Skeletal muscle satellite cell (primary cell): ENCODE data around the gene ATRN.

Source experiments
- H3K27me3 ChIP-seq: 2 replicates; pipeline ENCODE4 v1.7.0; 2013; ENCODE audit warnings: low read length; ENCODE audit not compliant: control insufficient read depth, insufficient read depth
- H3K36me3 ChIP-seq: 2 replicates; pipeline ENCODE4 v1.7.0; 2013; ENCODE audit warnings: mild to moderate bottlenecking, control low read depth, low read length; ENCODE audit not compliant: insufficient read depth
- H3K4me1 ChIP-seq: 2 replicates; pipeline ENCODE4 v1.7.0; 2013; ENCODE audit warnings: low read length; ENCODE audit not compliant: control insufficient read depth, insufficient read depth
- H3K4me2 ChIP-seq: 2 replicates; pipeline ENCODE4 v1.7.0; 2013; ENCODE audit warnings: mild to moderate bottlenecking, low read length
- H3K4me3 ChIP-seq: 2 replicates; pipeline ENCODE4 v1.7.0; 2013; ENCODE audit warnings: low read length
- H3K9ac ChIP-seq: 2 replicates; pipeline ENCODE4 v1.7.0; 2013; ENCODE audit warnings: mild to moderate bottlenecking, low read depth, low read length, moderate library complexity
- H3K9me3 ChIP-seq: replicated peaks from 2 replicates; pipeline ENCODE4 v1.7.0; 2013; ENCODE audit warnings: mild to moderate bottlenecking, control low read depth, low read length

The ATRN gene

GRCh38 chr20:3635346-3635745, 164.5 kb downstream of the ATRN start:
- no peak overlapping the region for H3K9ac ChIP-seq
- H3K9me3 ChIP-seq, result no peaks in the 10 kb centered on the region
- H3K4me1 ChIP-seq, result no peaks in the 10 kb centered on the region
- no peaks in the 10 kb centered on the region for H3K27me3 ChIP-seq
- no peak overlapping the region for H3K4me3 ChIP-seq
- no peak overlapping the region for H3K4me2 ChIP-seq
- peaks cover 2% of the 10 kb centered on the region for H3K36me3 ChIP-seq

- H3K4me1 ChIP-seq, result no peaks in the 10 kb centered on the region
- H3K4me2 ChIP-seq, result no peak overlapping the region
- H3K4me3 ChIP-seq, result no peak overlapping the region
- no peak overlapping the region for H3K9ac ChIP-seq
- H3K36me3 ChIP-seq, result peaks cover 8% of the 10 kb centered on the region
- H3K27me3 ChIP-seq, result no peaks in the 10 kb centered on the region
- H3K9me3 ChIP-seq, result no peaks in the 10 kb centered on the region
Observed at GRCh38 chr20:3640259-3640658, 169.4 kb downstream of the ATRN start.

- no peaks in the 10 kb centered on the region for H3K4me1 ChIP-seq
- H3K36me3 ChIP-seq, result peaks cover 8% of the 10 kb centered on the region
- H3K4me2 ChIP-seq, result no peak overlapping the region
Observed at GRCh38 chr20:3645309-3646066, 174.7 kb downstream of the ATRN start.

GRCh38 chr20:3646067-3646440, 175.2 kb downstream of the ATRN start:
- no peak overlapping the region for H3K4me3 ChIP-seq
- H3K9me3 ChIP-seq, result no peaks in the 10 kb centered on the region
- H3K9ac ChIP-seq, result no peak overlapping the region
- peaks cover 8% of the 10 kb centered on the region for H3K36me3 ChIP-seq
- no peak overlapping the region for H3K4me2 ChIP-seq
- H3K4me1 ChIP-seq, result no peaks in the 10 kb centered on the region
- no peaks in the 10 kb centered on the region for H3K27me3 ChIP-seq

More at GRCh38 chr20:3645309-3646066, 174.7 kb downstream of the ATRN start:
- H3K4me3 ChIP-seq, result no peak overlapping the region
- H3K27me3 ChIP-seq, result no peaks in the 10 kb centered on the region
- no peaks in the 10 kb centered on the region for H3K9me3 ChIP-seq
- no peak overlapping the region for H3K9ac ChIP-seq

GRCh38 chr20:3646651-3647050, 175.8 kb downstream of the ATRN start:
- Histone ChIP-seq H3K9ac (no peak overlapping the region), H3K36me3 (peaks cover 8% of the 10 kb centered on the region), H3K27me3 (no peaks in the 10 kb centered on the region), H3K4me1 (no peaks in the 10 kb centered on the region), H3K4me2 (no peak overlapping the region), H3K9me3 (no peaks in the 10 kb centered on the region), H3K4me3 (no peak overlapping the region)

GRCh38 chr20:3647473-3647872, 176.7 kb downstream of the ATRN start:
- Histone ChIP-seq H3K9ac (no peak overlapping the region), H3K36me3 (peaks cover 8% of the 10 kb centered on the region), H3K27me3 (no peaks in the 10 kb centered on the region), H3K4me3 (no peak overlapping the region), H3K4me1 (no peaks in the 10 kb centered on the region), H3K4me2 (no peak overlapping the region), H3K9me3 (no peaks in the 10 kb centered on the region)

GRCh38 chr20:3648951-3649350, 178.1 kb downstream of the ATRN start:
- no peaks in the 10 kb centered on the region for H3K27me3 ChIP-seq
- no peaks in the 10 kb centered on the region for H3K9me3 ChIP-seq
- H3K9ac ChIP-seq, result no peak overlapping the region
- no peaks in the 10 kb centered on the region for H3K4me1 ChIP-seq
- H3K4me2 ChIP-seq, result no peak overlapping the region
- H3K4me3 ChIP-seq, result no peak overlapping the region
- peaks cover 3% of the 10 kb centered on the region for H3K36me3 ChIP-seq

- Histone ChIP-seq H3K4me2 (no peak overlapping the region), H3K36me3 (no peaks in the 10 kb centered on the region), H3K9me3 (no peaks in the 10 kb centered on the region), H3K4me3 (no peak overlapping the region), H3K4me1 (no peaks in the 10 kb centered on the region), H3K9ac (no peak overlapping the region), H3K27me3 (no peaks in the 10 kb centered on the region)
Observed at GRCh38 chr20:3651204-3651962, 180.6 kb downstream of the ATRN start.

GRCh38 chr20:3652221-3652620, 181.4 kb downstream of the ATRN start:
- Histone ChIP-seq H3K9me3 (no peaks in the 10 kb centered on the region), H3K4me1 (no peaks in the 10 kb centered on the region), H3K4me2 (no peak overlapping the region), H3K36me3 (no peaks in the 10 kb centered on the region), H3K27me3 (peaks cover under 1% of the 10 kb centered on the region), H3K4me3 (no peak overlapping the region), H3K9ac (no peak overlapping the region)

- Histone ChIP-seq H3K4me3 (no peak overlapping the region), H3K9ac (no peak overlapping the region), H3K27me3 (peaks cover 4% of the 10 kb centered on the region), H3K4me2 (no peak overlapping the region), H3K4me1 (no peaks in the 10 kb centered on the region), H3K36me3 (no peaks in the 10 kb centered on the region), H3K9me3 (no peaks in the 10 kb centered on the region)
Observed at GRCh38 chr20:3652676-3653596, 182.1 kb downstream of the ATRN start.

- no peaks in the 10 kb centered on the region for H3K9me3 ChIP-seq
- H3K4me1 ChIP-seq, result no peaks in the 10 kb centered on the region
- no peaks in the 10 kb centered on the region for H3K36me3 ChIP-seq
- H3K27me3 ChIP-seq, result peaks cover 12% of the 10 kb centered on the region
- no peak overlapping the region for H3K4me2 ChIP-seq
- no peak overlapping the region for H3K4me3 ChIP-seq
- H3K9ac ChIP-seq, result no peak overlapping the region
Observed at GRCh38 chr20:3653921-3654320, 183.1 kb downstream of the ATRN start.
